ENCODE results near the gene BCO1. TPM values are rescaled to one million over a fixed set of nuclear protein-coding genes. Genes with fewer than 3 reads are reported as not detected.

Gene BCO1
- total RNA-seq, 3 donors from 2014 or later (not counting 1 experiment from before 2014, with no cell fraction given): not detected

GRCh38 chr16:81212830-81213465 is 25.5 kb upstream of the BCO1 start:
- H3K27ac Mint-ChIP-seq: no peak overlapping the region
- intact Hi-C loops (cut with micrococcal nuclease): no loop called here
- H3K4me1 Mint-ChIP-seq: no peaks in the 10 kb centered on the region
- Histone ChIP-seq H3K9me3 (ENCODE audit: control insufficient read depth, insufficient read depth, low read length) (no peaks in the 10 kb centered on the region), H3K36me3 (ENCODE audit: control insufficient read depth, insufficient read depth, low read length) (no peaks in the 10 kb centered on the region), H3K4me1 (ENCODE audit: control insufficient read depth, insufficient read depth, low read length) (no peaks in the 10 kb centered on the region), H3K27me3 (ENCODE audit: control insufficient read depth, insufficient read depth, low read length) (peaks cover 3% of the 10 kb centered on the region), H3K4me3 (ENCODE audit: low read length) (no peak overlapping the region), H3K27ac (ENCODE audit: low read length) (no peak overlapping the region)
- H3K36me3 Mint-ChIP-seq: no peaks in the 10 kb centered on the region
- WGBS (ENCODE audit: insufficient coverage): 61% methylated on average over 11 of the region's 11 CpGs
- TF ChIP-seq CTCF (IDR thresholded peaks at IDR 0.05): no peak
- DNase-seq (no peak), ATAC-seq (no peak)
- H3K27me3 Mint-ChIP-seq (ENCODE audit: low read depth in 2 of 2): peaks cover 3 to 7% of the 10 kb centered on the region in 2 donors
- H3K4me3 Mint-ChIP-seq: no peak overlapping the region
- H3K9me3 Mint-ChIP-seq: no peaks in the 10 kb centered on the region

GRCh38 chr16:81214745-81215166 is 23.7 kb upstream of the BCO1 start:
- TF ChIP-seq CTCF (IDR thresholded peaks at IDR 0.05): no peak
- Mint-ChIP-seq H3K4me3 (no peak overlapping the region), H3K4me1 (no peaks in the 10 kb centered on the region), H3K27me3 (ENCODE audit: low read depth in 2 of 2) (peaks cover 3 to 7% of the 10 kb centered on the region in 2 donors), H3K27ac (no peak overlapping the region), H3K36me3 (no peaks in the 10 kb centered on the region), H3K9me3 (no peaks in the 10 kb centered on the region)
- 59% methylated on average over 15 of the region's 15 CpGs for WGBS (ENCODE audit: insufficient coverage)
- Histone ChIP-seq H3K4me1 (ENCODE audit: control insufficient read depth, insufficient read depth, low read length) (no peaks in the 10 kb centered on the region), H3K4me3 (ENCODE audit: low read length) (no peak overlapping the region), H3K27me3 (ENCODE audit: control insufficient read depth, insufficient read depth, low read length) (no peaks in the 10 kb centered on the region), H3K36me3 (ENCODE audit: control insufficient read depth, insufficient read depth, low read length) (no peaks in the 10 kb centered on the region), H3K9me3 (ENCODE audit: control insufficient read depth, insufficient read depth, low read length) (no peaks in the 10 kb centered on the region), H3K27ac (ENCODE audit: low read length) (no peak overlapping the region)
- ATAC-seq (no peak), DNase-seq (no peak)
- intact Hi-C loops (cut with micrococcal nuclease): no loop called here

- no peaks in the 10 kb centered on the region for H3K9me3 Mint-ChIP-seq
- Histone ChIP-seq H3K27ac (ENCODE audit: low read length) (no peak overlapping the region), H3K4me1 (ENCODE audit: control insufficient read depth, insufficient read depth, low read length) (no peaks in the 10 kb centered on the region), H3K4me3 (ENCODE audit: low read length) (no peak overlapping the region), H3K9me3 (ENCODE audit: control insufficient read depth, insufficient read depth, low read length) (no peaks in the 10 kb centered on the region), H3K27me3 (ENCODE audit: control insufficient read depth, insufficient read depth, low read length) (no peaks in the 10 kb centered on the region), H3K36me3 (ENCODE audit: control insufficient read depth, insufficient read depth, low read length) (no peaks in the 10 kb centered on the region)
- ATAC-seq (no peak), DNase-seq (no peak)
- no peaks in the 10 kb centered on the region for H3K4me1 Mint-ChIP-seq
- intact Hi-C loops (cut with micrococcal nuclease): no loop called here
- 88% methylated on average over 13 of the region's 16 CpGs for WGBS (ENCODE audit: insufficient coverage)
- H3K27me3 Mint-ChIP-seq (ENCODE audit: low read depth in 2 of 2): peaks cover 3 to 7% of the 10 kb centered on the region in 2 donors
- H3K4me3 Mint-ChIP-seq: no peak overlapping the region
- TF ChIP-seq CTCF (IDR thresholded peaks at IDR 0.05): no peak
- H3K27ac Mint-ChIP-seq: no peak overlapping the region
- H3K36me3 Mint-ChIP-seq: no peaks in the 10 kb centered on the region
Observed at GRCh38 chr16:81216114-81216513, 22.4 kb upstream of the BCO1 start.

- TF ChIP-seq CTCF (IDR thresholded peaks at IDR 0.05): no peak
- WGBS (ENCODE audit: insufficient coverage): 78% methylated on average over 2 of the region's 2 CpGs
Observed at GRCh38 chr16:81216706-81217105, 21.8 kb upstream of the BCO1 start.

More at GRCh38 chr16:81216706-81217105, 21.8 kb upstream of the BCO1 start:
- H3K9me3 Mint-ChIP-seq: no peaks in the 10 kb centered on the region
- Histone ChIP-seq H3K36me3 (ENCODE audit: control insufficient read depth, insufficient read depth, low read length) (no peaks in the 10 kb centered on the region), H3K4me3 (ENCODE audit: low read length) (no peak overlapping the region), H3K4me1 (ENCODE audit: control insufficient read depth, insufficient read depth, low read length) (no peaks in the 10 kb centered on the region), H3K27ac (ENCODE audit: low read length) (no peak overlapping the region), H3K27me3 (ENCODE audit: control insufficient read depth, insufficient read depth, low read length) (no peaks in the 10 kb centered on the region), H3K9me3 (ENCODE audit: control insufficient read depth, insufficient read depth, low read length) (no peaks in the 10 kb centered on the region)
- H3K4me1 Mint-ChIP-seq: no peaks in the 10 kb centered on the region
- DNase-seq: no peak
- peaks cover 0 to 2% of the 10 kb centered on the region in 2 donors for H3K27me3 Mint-ChIP-seq (ENCODE audit: low read depth in 2 of 2)
- no peak for ATAC-seq
- no peak overlapping the region for H3K4me3 Mint-ChIP-seq
- intact Hi-C loops (cut with micrococcal nuclease): no loop called here
- H3K36me3 Mint-ChIP-seq: no peaks in the 10 kb centered on the region
- no peak overlapping the region for H3K27ac Mint-ChIP-seq
